Chondrocyte (in vitro differentiated cells): ENCODE results near the gene NHP2. TPM values are rescaled to one million over a fixed set of nuclear protein-coding genes. Genes with fewer than 3 reads are reported as not detected.

ENCODE experiments used
- DNase-seq: peaks from one replicate; pipeline ENCODE4 v3.0.0; 2021; ENCODE audit warnings: mixed read lengths, low spot score
- H3K27ac Mint-ChIP-seq: one replicate; pipeline ENCODE4 v1.8.0; 2021; ENCODE audit warnings: mild to moderate bottlenecking, moderate library complexity, mixed read lengths; ENCODE audit not compliant: unreplicated experiment
- H3K27me3 Mint-ChIP-seq: 2 replicates; pipeline ENCODE4 v1.8.0; 2021; ENCODE audit warnings: low read depth, mixed read lengths
- H3K36me3 Mint-ChIP-seq: 2 replicates; pipeline ENCODE4 v1.8.0; 2021; ENCODE audit warnings: low read depth, mixed read lengths
- H3K4me1 Mint-ChIP-seq: 2 replicates; pipeline ENCODE4 v1.8.0; 2021; ENCODE audit warnings: low read depth, mild to moderate bottlenecking, mixed read lengths
- H3K4me3 Mint-ChIP-seq: one replicate; pipeline ENCODE4 v1.8.0; 2021; ENCODE audit warnings: mild to moderate bottlenecking, moderate library complexity, mixed read lengths; ENCODE audit not compliant: unreplicated experiment
- H3K9me3 Mint-ChIP-seq: 2 replicates; pipeline ENCODE4 v1.8.0; 2021; ENCODE audit warnings: low read depth, mixed read lengths
- CTCF ChIP-seq: fragments of 200-600 bp; sonication (generic); IDR thresholded peaks from 2 replicates; pipeline ENCODE4 v1.5.0; 2021; ENCODE audit warnings: antibody characterized with exemption, mild to moderate bottlenecking, moderate library complexity
- total RNA-seq: library from RNA; stranded (reverse); gene quantifications from 3 replicates; pipeline ENCODE4 v1.2.1, GENCODE V29; 2021

NHP2 gene
- total RNA-seq, 1 donor from 2014 or later = 74.1 TPM

DNA sequence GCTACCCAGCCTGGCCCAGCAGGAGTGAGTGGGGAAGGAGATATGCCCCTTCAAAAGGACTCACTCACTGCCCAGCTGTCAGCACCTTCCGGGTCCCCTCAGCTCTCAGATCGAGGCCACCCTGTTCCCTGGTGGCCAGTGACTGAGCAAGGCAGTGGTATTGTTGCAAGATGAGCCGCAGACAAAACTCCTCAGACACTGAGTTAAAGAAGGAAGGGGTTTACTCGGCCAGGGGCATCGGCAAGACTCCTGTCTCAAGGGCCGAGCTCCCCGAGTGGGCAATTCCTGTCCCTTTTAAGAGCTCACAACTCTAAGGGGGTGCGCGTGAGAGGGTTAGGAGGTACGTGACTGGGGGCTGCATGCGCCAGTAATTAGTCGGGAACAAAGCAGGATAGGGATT lies 50.1 kb downstream of the NHP2 start:
- Mint-ChIP-seq H3K36me3 (no peaks in the 10 kb centered on the region), H3K27ac (no peak overlapping the region), H3K9me3 (no peaks in the 10 kb centered on the region), H3K27me3 (no peaks in the 10 kb centered on the region), H3K4me3 (no peak overlapping the region), H3K4me1 (no peaks in the 10 kb centered on the region)
- TF ChIP-seq CTCF = no peak
- no peak for DNase-seq

Other genes starting within 250 kb of the NHP2 start
- gene PROP1, start 157.6 kb downstream of the NHP2 start, total RNA-seq = not detected in 3 replicates
- gene N4BP3, start 40.4 kb downstream of the NHP2 start, total RNA-seq = 0.27 to 0.44 TPM (median 0.32 TPM) in 3 replicates
- 24.4 to 27.7 TPM (median 26.8 TPM) in 3 replicates for gene RMND5B, start 22.9 kb downstream of the NHP2 start, total RNA-seq
- not detected in 3 replicates for gene GMCL2, start 33.5 kb upstream of the NHP2 start, total RNA-seq
- gene HNRNPAB, start 50.6 kb upstream of the NHP2 start, total RNA-seq = 152 to 215 TPM (median 156 TPM) in 3 replicates
- gene PHYKPL, start 78.9 kb upstream of the NHP2 start, total RNA-seq = 40.0 to 49.1 TPM (median 43.8 TPM) in 3 replicates